CD4-positive, alpha-beta T cell treated with Interleukin-21 for 1 hour (primary cell): Measurements from ENCODE around the gene CCDC92.
"Not testable (repeated sequence)": the region's sequence is repeated elsewhere in the genome, so short reads cannot be mapped to it uniquely, and the experiment has no call there.

Experiments
- DNase-seq: peaks from one replicate; pipeline ENCODE4 v3.0.0-alpha.2; 2020

The CCDC92 gene

DNA sequence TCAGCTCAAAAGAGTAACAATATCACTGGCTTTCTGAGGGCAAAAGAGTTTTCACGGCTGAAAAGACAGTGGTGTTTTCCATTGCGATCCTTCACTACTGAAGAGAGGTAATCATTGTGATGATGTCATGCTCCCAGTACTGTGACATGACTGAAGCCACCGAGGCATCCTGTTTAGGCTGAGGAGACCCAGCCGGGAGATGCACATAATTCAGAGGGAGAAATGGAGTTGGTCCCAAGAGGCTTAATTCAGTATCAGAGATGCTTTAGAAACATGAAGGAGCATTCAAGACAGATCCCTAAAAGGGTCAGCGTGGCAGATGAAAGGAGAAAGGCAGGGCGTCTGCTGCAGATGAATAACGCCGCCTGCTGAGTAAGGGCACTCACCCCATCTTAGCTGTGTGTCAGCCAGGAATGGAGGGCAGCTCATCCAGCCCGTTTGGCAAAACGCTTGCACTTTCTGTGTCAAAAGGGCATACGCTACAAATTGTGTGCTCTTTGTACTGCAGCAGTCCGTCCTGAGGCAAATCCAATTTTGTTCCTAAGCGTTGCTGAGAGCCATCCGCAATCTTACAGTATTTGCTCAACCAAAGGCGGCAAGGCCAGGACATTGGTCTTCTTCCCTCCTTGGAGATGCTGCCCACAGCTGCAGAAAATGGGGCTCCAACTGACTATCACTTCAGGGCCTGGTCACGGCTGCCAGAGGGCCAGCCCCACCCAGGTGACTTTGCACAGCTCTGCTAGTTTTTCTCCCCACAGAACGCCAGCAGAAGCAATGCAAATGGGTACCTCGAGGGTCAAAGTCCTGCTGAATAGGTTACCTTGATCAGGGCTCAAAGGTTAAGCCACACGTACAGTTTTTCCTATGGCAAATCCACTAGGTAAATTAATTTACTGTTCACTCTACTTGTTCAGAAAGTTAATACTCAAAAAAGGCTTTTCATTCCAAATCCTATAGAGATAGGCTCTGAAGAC, 23.5 kb downstream of the CCDC92 start:
- no peak for DNase-seq

DNA sequence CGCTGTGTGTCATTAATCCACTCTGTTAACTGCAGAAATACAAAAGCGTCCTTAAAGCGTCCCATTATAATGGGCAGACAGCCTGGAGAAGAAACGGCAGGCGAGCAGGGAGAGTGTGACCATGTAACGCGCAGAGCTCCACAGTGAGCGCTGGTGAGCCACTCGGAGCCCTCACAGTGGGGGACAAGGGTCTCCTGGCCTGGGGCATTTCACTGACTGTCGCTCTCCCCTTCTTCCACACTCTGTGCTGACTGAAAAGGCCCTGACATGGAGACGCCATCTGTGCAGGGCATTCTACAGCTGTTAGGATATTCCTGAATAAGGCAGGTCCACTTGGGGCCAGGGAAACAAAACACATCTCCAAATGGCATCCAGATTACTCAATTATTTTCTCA, 24.2 kb downstream of the CCDC92 start:
- DNase-seq, result no peak

DNA sequence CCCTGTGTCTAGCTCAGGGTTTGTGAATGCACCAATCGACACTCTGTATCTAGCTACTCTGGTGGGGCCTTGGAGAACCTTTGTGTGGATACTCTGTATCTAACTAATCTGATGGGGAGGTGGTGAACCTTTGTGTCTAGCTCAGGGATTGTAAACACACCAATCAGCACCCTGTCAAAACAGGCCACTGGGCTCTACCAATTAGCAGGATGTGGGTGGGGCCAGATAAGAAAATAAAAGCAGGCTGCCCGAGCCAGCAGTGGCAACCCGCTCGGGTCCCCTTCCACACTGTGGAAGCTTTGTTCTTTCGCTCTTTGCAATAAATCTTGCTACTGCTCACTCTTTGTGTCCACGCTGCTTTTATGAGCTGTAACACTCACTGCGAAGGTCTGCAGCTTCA, 25.1 kb downstream of the CCDC92 start:
- not testable (repeated sequence) for DNase-seq

DNA sequence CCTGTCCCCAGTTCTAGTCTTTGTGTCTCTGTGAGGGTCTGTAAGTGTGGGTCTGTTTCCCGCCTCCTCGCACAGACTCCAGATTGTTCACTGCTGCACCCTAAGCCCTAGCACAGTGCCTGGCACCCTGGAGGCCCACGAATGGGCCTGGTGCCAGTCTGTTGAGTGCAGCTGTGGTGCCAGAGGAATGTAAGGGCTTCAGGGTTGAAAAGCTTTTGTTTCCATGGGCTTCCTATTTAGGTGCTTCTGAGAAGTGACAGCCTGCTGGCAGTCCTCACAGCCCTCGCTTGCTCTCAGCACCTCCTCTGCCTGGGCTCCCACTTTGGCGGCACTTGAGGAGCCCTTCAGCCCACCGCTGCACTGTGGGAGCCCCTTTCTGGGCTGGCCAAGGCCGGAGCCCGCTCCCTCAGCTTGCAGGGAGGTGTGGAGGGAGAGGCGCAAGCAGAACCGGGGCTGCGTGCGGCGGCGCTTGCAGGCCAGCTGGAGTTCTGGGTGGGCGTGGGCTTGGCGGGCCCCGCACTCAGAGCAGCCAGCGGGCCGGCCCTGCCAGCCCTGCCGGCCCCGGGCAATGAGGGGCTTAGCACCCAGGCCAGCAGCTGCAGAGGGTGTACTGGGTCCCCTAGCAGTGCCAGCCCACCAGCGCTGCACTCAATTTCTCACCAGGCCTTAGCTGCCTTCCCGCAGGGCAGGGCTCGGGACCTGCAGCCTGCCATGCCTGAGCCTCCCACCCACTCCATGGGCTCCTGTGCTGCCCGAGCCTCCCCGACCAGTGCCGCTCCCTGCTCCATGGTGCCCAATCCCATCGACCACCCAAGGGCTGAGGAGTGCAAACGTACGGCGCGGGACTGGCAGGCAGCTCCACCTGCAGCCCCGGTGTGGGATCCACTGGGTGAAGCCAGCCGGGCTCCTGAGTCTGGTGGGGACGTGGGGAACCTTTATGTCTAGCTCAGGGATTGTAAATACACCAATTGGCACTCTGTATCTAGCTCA, 25.8 kb downstream of the CCDC92 start:
- not testable (repeated sequence) for DNase-seq

GRCh38 chr12:123946152-123946515, 26.5 kb downstream of the CCDC92 start:
- no peak for DNase-seq

- DNase-seq, result no peak
These were observed 27.1 kb downstream of the CCDC92 start for GRCh38 chr12:123945287-123946151.

DNA sequence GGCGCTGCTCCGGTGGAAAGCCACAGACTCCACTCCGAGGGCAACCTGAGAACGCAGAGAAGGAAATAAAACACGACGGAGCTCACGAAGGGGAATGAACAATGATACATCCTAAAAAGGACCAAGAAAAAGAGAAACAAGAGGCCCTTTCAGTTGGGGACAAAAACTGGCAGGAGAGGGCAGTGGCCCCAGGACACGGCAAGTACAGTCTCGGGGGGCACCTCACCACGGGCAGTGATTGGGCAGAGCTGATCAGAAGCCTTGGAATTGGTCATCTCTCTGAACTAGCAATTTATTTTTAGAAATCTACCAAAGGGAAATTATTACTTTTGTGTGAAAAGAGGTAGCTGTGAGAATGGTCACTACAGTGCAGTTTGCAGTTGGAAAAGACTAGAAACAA, 27.9 kb downstream of the CCDC92 start:
- DNase-seq, result no peak

DNA sequence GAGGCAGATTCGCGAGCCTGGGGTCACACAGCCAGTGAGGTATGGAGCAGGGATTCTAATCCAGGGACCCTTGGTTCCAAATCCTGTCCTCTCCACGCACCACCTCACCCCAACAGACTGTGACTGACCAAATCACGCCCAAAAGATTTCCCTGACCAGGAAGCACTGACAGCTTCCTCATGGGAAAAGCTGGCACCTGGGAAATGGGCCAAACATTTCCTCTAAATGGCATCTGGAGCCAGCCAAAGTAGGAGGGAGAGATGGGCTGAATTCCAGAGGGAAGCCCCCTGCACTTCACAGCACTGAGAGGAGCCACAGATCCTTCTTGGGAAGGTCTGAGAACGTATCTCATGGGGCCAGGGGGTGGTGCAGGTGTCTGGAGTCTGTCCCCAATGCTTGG, 28.8 kb downstream of the CCDC92 start:
- DNase-seq, result no peak

DNA sequence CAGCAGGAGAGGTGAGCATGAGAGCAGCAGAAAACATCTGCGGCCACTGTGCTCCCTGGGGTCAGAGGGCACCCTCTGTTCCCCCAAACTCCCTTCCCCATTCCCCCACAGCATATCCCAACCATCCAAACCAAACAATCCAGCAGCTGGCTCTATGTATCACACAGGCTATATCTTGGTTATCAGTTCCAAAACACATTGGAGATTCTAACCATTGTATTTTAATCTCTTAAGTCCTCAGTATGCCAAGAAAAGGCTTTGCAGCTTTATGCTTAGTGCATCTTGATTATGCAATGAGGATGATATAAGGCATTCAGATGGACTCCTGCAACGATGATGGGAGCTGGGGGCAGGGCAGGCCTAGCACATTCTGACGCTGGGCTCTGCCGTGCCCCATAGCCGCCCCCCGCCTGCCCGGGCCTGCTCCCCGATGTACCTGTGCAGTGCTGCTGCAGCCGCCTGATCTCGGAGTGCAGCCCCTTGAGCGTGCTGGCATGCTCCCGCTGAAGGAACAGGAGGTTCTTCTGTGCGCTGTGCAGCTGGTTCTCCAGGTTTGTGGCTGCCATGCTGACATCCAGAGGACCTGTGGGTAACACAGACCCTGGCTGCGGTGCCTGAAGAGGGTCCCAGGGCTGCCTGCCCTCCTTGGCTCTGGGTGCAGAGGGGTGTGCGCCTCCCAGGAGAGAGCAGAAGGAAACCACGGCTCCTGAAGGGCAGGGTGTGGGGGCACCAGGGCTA, 29.6 kb downstream of the CCDC92 start:
- DNase-seq, result no peak

GRCh38 chr12:123942238-123942653, 30.4 kb downstream of the CCDC92 start:
- DNase-seq, result no peak

GRCh38 chr12:123941624-123942237, 30.9 kb downstream of the CCDC92 start:
- DNase-seq, result no peak

- no peak for DNase-seq
These were observed 31.6 kb downstream of the CCDC92 start for GRCh38 chr12:123941000-123941399.

- DNase-seq, result no peak
These were observed 32.0 kb downstream of the CCDC92 start for GRCh38 chr12:123940627-123940966.

- DNase-seq, result no peak
These were observed 32.7 kb downstream of the CCDC92 start for GRCh38 chr12:123939716-123940626.

DNA sequence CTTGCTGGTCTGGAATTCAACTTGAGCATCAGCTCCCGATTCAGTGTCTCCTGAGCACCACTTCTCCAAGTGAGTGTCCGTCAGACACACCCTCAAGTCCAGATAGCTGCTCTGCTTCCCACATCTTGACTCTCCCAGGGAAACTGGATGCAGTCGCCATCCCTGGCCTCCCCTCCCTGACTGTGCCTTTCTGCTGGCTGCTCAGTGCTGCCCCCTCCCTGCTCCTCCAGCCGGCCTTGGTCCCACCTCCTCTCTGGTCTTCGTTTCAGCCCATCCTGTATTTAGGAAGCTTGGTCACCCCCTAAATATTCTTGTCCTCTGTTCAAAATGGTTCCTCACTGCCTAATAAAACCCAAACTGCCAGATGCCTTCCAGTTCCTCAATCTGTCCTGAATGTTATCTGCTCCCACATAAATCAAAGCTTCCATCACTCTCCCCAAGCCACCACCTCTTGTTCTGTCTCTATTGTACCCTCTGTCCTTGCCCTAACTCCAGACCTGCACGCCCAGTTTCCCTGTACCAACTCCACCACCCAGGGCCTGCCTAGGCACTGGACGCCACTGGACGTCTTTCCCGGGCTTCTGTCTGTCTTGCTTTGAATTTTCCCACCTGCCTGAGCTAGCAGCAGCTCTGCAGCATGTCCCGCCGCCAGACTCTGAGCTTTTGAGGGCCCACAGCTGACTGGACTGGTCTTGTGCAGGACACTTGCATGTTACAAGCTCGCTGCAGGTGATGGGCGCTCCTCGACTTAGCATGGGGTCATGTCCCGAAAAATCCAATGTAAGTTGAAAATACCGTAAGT, 33.8 kb downstream of the CCDC92 start:
- no peak for DNase-seq

DNA sequence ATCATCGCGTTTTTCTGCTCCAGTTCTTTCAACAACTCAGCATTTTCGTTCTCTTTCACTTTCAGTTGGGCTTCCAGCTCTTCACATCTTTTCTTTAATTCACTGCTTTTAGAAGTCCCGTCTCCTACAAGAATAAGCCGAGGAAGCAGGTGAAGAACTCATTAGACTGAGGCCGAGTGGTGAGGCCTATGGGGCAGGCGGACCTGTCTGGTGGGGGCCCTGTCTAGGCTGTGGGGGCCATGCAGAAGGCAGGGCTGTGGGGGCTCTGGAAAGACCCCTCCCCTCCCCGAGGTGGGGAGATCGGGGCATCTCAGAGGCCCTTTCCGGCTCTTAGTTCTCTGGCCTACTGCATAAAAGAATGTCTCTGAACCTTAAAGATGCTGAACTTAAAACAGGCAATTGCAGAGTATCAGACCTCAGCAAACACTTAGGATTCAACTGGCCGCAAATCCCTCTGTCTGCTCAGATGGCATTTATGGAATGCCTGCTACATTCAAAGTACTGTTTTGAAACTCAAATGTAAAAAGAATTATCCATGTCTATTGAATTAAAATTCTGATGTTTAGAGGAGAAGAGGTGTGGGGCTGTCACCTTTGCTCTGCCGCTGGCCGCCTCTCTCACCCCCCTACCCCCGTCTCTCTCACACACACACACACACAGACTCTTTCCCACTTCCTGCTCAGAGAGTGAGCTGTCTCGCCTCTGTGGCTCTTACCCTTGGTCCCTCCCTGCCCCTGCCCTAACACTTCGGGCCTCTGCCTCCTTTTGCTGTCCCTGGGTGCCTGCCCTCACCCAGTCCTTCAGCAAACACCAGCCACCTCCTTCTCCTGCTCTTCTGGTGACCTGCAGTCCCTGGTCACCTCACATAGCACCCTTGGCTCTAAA, 34.7 kb downstream of the CCDC92 start:
- peak; percentile 71 for DNase-seq

DNA sequence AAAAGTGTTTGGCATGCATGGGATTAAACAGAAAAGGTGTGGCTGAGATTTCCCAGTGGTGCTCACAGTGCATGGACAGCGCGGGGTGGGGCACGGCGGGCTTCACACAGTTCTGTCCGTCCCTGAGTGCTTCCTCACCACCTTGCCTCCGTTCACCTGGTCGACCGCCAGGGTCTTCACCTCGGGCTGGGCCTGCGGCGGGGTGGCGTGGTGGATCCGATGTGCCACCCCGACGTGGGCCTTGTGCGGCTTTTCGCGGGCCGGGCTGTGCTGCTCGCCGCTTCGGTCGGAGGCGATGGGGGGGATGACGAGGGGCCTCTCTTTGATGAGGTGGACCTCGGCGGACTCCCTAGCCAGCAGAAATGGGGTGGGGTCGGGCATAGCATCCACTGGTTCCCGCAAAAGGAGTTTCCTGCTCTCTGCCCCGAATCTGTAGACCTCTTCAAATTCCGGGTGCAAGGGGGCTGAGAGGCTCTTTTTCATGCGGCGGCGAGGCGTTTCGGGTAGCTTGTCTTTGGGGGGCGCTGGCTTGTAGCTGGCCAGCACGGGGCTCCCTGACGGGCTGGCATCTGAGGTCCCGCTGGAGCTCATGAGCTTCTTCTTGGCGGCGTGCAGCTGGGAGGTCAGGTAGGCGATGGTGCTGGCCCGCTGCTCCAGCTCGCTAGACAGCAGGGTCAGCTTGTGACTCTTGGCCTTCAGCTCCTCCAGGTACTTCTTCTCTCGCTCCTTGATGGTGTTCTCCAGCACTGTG, 35.5 kb downstream of the CCDC92 start:
- no peak for DNase-seq

DNA sequence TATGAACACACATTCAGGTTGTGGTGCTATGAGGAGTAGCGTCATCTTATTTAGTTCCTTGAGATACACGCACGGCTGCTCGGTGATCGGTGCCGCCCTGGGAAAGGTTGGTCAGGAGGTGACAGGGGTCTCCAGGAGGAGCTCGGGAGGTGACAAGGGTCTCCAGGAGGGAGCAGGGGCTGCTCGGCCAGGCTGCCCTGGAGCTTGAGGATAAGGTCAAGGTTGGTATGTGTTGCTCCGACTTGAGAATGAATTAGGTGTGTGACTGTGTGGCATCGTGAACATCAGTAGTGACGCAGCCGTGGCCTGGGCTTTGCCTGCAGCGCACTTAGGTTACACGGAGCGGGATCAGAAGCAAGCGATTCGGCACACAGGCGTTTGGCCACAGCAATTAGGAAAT, 36.2 kb downstream of the CCDC92 start:
- no peak for DNase-seq
